ENCODE results near the gene MAPK13. TPM values are rescaled to one million over a fixed set of nuclear protein-coding genes. Genes with fewer than 3 reads are reported as not detected.

The MAPK13 gene
- total RNA-seq, 2 donors from 2014 or later, result 32.1 to 33.7 TPM

- Mint-ChIP-seq H3K27ac (peak overlapping the region; percentile 51), H3K36me3 (ENCODE audit: low read depth) (peaks cover 15% of the 10 kb centered on the region), H3K4me3 (no peak overlapping the region), H3K27me3 (no peaks in the 10 kb centered on the region), H3K4me1 (peaks cover 32% of the 10 kb centered on the region)
- H3K9me3 ChIP-seq (ENCODE audit: control insufficient read depth, low read length, poor library complexity, severe bottlenecking), result no peaks in the 10 kb centered on the region
- ATAC-seq, result no peak
- no peak for DNase-seq
Measured at GRCh38 chr6:36136551-36136950, 6.2 kb downstream of the MAPK13 start.

- Mint-ChIP-seq H3K4me3 (no peak overlapping the region), H3K36me3 (ENCODE audit: low read depth) (peaks cover 10% of the 10 kb centered on the region), H3K4me1 (peaks cover 17% of the 10 kb centered on the region), H3K27ac (no peak overlapping the region), H3K27me3 (no peaks in the 10 kb centered on the region)
- H3K9me3 ChIP-seq (ENCODE audit: control insufficient read depth, low read length, poor library complexity, severe bottlenecking), result no peaks in the 10 kb centered on the region
- ATAC-seq, result no peak
- DNase-seq, result no peak
Measured at GRCh38 chr6:36138667-36139066, 8.4 kb downstream of the MAPK13 start.

- H3K4me3 Mint-ChIP-seq, result no peak overlapping the region
- H3K36me3 Mint-ChIP-seq (ENCODE audit: low read depth), result peaks cover 8% of the 10 kb centered on the region
Measured at GRCh38 chr6:36139431-36139830, 9.1 kb downstream of the MAPK13 start.

GRCh38 chr6:36139991-36140710 is 9.8 kb downstream of the MAPK13 start:
- H3K4me3 Mint-ChIP-seq, result no peak overlapping the region
- peaks cover 8% of the 10 kb centered on the region for H3K36me3 Mint-ChIP-seq (ENCODE audit: low read depth)
- no peaks in the 10 kb centered on the region for H3K9me3 ChIP-seq (ENCODE audit: control insufficient read depth, low read length, poor library complexity, severe bottlenecking)
- peaks cover 11% of the 10 kb centered on the region for H3K4me1 Mint-ChIP-seq
- H3K27me3 Mint-ChIP-seq, result no peaks in the 10 kb centered on the region
- DNase-seq (no peak), ATAC-seq (no peak)
- peak overlapping the region; percentile 77 for H3K27ac Mint-ChIP-seq

More at GRCh38 chr6:36139431-36139830, 9.1 kb downstream of the MAPK13 start:
- Mint-ChIP-seq H3K27me3 (no peaks in the 10 kb centered on the region), H3K4me1 (peaks cover 13% of the 10 kb centered on the region), H3K27ac (peak overlapping the region; percentile 77)
- ATAC-seq (no peak), DNase-seq (no peak)
- no peaks in the 10 kb centered on the region for H3K9me3 ChIP-seq (ENCODE audit: control insufficient read depth, low read length, poor library complexity, severe bottlenecking)

- Mint-ChIP-seq H3K36me3 (ENCODE audit: low read depth) (peaks cover 8% of the 10 kb centered on the region), H3K27ac (no peak overlapping the region), H3K4me1 (peaks cover 8% of the 10 kb centered on the region), H3K27me3 (no peaks in the 10 kb centered on the region), H3K4me3 (no peak overlapping the region)
- DNase-seq (no peak), ATAC-seq (no peak)
- H3K9me3 ChIP-seq (ENCODE audit: control insufficient read depth, low read length, poor library complexity, severe bottlenecking), result no peaks in the 10 kb centered on the region
Measured at GRCh38 chr6:36141091-36141490, 10.8 kb downstream of the MAPK13 start.

- no peak overlapping the region for H3K4me3 Mint-ChIP-seq
- H3K27me3 Mint-ChIP-seq, result no peaks in the 10 kb centered on the region
- H3K36me3 Mint-ChIP-seq (ENCODE audit: low read depth), result peaks cover 8% of the 10 kb centered on the region
- H3K27ac Mint-ChIP-seq, result no peak overlapping the region
- ATAC-seq (no peak), DNase-seq (no peak)
- peaks cover 12% of the 10 kb centered on the region for H3K4me1 Mint-ChIP-seq
- H3K9me3 ChIP-seq (ENCODE audit: control insufficient read depth, low read length, poor library complexity, severe bottlenecking), result no peaks in the 10 kb centered on the region
Measured at GRCh38 chr6:36141961-36142360, 11.6 kb downstream of the MAPK13 start.

- Mint-ChIP-seq H3K4me1 (peaks cover 17% of the 10 kb centered on the region), H3K27me3 (no peaks in the 10 kb centered on the region), H3K36me3 (ENCODE audit: low read depth) (peaks cover 8% of the 10 kb centered on the region), H3K4me3 (no peak overlapping the region), H3K27ac (no peak overlapping the region)
- DNase-seq (no peak), ATAC-seq (no peak)
- H3K9me3 ChIP-seq (ENCODE audit: control insufficient read depth, low read length, poor library complexity, severe bottlenecking), result peaks cover 4% of the 10 kb centered on the region
Measured at GRCh38 chr6:36142971-36143838, 12.9 kb downstream of the MAPK13 start.

GRCh38 chr6:36145495-36145894 is 15.2 kb downstream of the MAPK13 start:
- no peaks in the 10 kb centered on the region for H3K36me3 Mint-ChIP-seq (ENCODE audit: low read depth)

GRCh38 chr6:36147294-36147693 is 17.0 kb downstream of the MAPK13 start:
- H3K36me3 Mint-ChIP-seq (ENCODE audit: low read depth), result no peaks in the 10 kb centered on the region
- no peaks in the 10 kb centered on the region for H3K27me3 Mint-ChIP-seq
- H3K9me3 ChIP-seq (ENCODE audit: control insufficient read depth, low read length, poor library complexity, severe bottlenecking), result peaks cover 4% of the 10 kb centered on the region
- DNase-seq (no peak), ATAC-seq (no peak)
- peaks cover 12% of the 10 kb centered on the region for H3K4me1 Mint-ChIP-seq
- H3K4me3 Mint-ChIP-seq, result no peak overlapping the region
- peak overlapping the region; percentile 29 for H3K27ac Mint-ChIP-seq

More at GRCh38 chr6:36145495-36145894, 15.2 kb downstream of the MAPK13 start:
- Mint-ChIP-seq H3K4me3 (no peak overlapping the region), H3K27me3 (no peaks in the 10 kb centered on the region), H3K27ac (no peak overlapping the region), H3K4me1 (peaks cover 15% of the 10 kb centered on the region)
- DNase-seq (no peak), ATAC-seq (no peak)
- peaks cover 4% of the 10 kb centered on the region for H3K9me3 ChIP-seq (ENCODE audit: control insufficient read depth, low read length, poor library complexity, severe bottlenecking)

- Mint-ChIP-seq H3K27ac (no peak overlapping the region), H3K4me1 (peaks cover 12% of the 10 kb centered on the region), H3K4me3 (no peak overlapping the region), H3K36me3 (ENCODE audit: low read depth) (no peaks in the 10 kb centered on the region), H3K27me3 (no peaks in the 10 kb centered on the region)
- DNase-seq (no peak), ATAC-seq (no peak)
- H3K9me3 ChIP-seq (ENCODE audit: control insufficient read depth, low read length, poor library complexity, severe bottlenecking), result peaks cover 4% of the 10 kb centered on the region
Measured at GRCh38 chr6:36149476-36149875, 19.2 kb downstream of the MAPK13 start.

- no peaks in the 10 kb centered on the region for H3K36me3 Mint-ChIP-seq (ENCODE audit: low read depth)
- no peak overlapping the region for H3K4me3 Mint-ChIP-seq
- H3K9me3 ChIP-seq (ENCODE audit: control insufficient read depth, low read length, poor library complexity, severe bottlenecking), result peaks cover 4% of the 10 kb centered on the region
- H3K27me3 Mint-ChIP-seq, result no peaks in the 10 kb centered on the region
- ATAC-seq (no peak), DNase-seq (no peak)
- no peak overlapping the region for H3K27ac Mint-ChIP-seq
- peaks cover 12% of the 10 kb centered on the region for H3K4me1 Mint-ChIP-seq
Measured at GRCh38 chr6:36150283-36150682, 20.0 kb downstream of the MAPK13 start.

- Mint-ChIP-seq H3K36me3 (ENCODE audit: low read depth) (peaks cover 2% of the 10 kb centered on the region), H3K4me3 (no peak overlapping the region), H3K27me3 (no peaks in the 10 kb centered on the region), H3K27ac (no peak overlapping the region), H3K4me1 (peaks cover 3% of the 10 kb centered on the region)
- no peaks in the 10 kb centered on the region for H3K9me3 ChIP-seq (ENCODE audit: control insufficient read depth, low read length, poor library complexity, severe bottlenecking)
- ATAC-seq (no peak), DNase-seq (no peak)
Measured at GRCh38 chr6:36154286-36154685, 24.0 kb downstream of the MAPK13 start.

- ATAC-seq, result no peak
Measured at GRCh38 chr6:36155662-36156061, 25.3 kb downstream of the MAPK13 start.

More at GRCh38 chr6:36155662-36156061, 25.3 kb downstream of the MAPK13 start:
- H3K9me3 ChIP-seq (ENCODE audit: control insufficient read depth, low read length, poor library complexity, severe bottlenecking), result peaks cover 3% of the 10 kb centered on the region
- H3K27ac Mint-ChIP-seq, result no peak overlapping the region
- no peaks in the 10 kb centered on the region for H3K27me3 Mint-ChIP-seq
- H3K4me3 Mint-ChIP-seq, result no peak overlapping the region
- H3K36me3 Mint-ChIP-seq (ENCODE audit: low read depth), result peaks cover 2% of the 10 kb centered on the region
- no peak for DNase-seq
- peaks cover under 1% of the 10 kb centered on the region for H3K4me1 Mint-ChIP-seq
